SU-DHL-6 (cell line): ENCODE measurements around the gene MITF.

Source experiments
- CTCF ChIP-seq: fragments of 200-600 bp; sonication (generic); IDR thresholded peaks from one replicate; pipeline ENCODE4 v1.5.1; 2017; ENCODE audit warnings: antibody characterized with exemption, mild to moderate bottlenecking, low read length, moderate library complexity; ENCODE audit not compliant: insufficient read depth, poor library complexity, severe bottlenecking
- EZH2phosphoT487 ChIP-seq: fragments of 200-600 bp; sonication (generic), shearing (Covaris generic); conservative IDR thresholded peaks from 2 replicates; pipeline ENCODE4 v1.6.1; 2018; ENCODE audit warnings: mild to moderate bottlenecking, antibody characterized with exemption, low read length, moderate library complexity, mixed read lengths

- TF ChIP-seq CTCF (no peak), EZH2phosphoT487 (no peak)
These were observed 227.9 kb downstream of the MITF start for GRCh38 chr3:69967156-69967555.
